Measurements from ENCODE around the gene MRPL33. TPM values are rescaled to one million over a fixed set of nuclear protein-coding genes. Genes with fewer than 3 reads are reported as not detected.

The MRPL33 gene
- total and polyA plus RNA-seq, 2 of the 13 experiments (the other 11 are each of a cell fraction or from before 2014, with no cell fraction given): 69.7 to 218 TPM

- TF ChIP-seq SOX13 (IDR thresholded peaks at IDR 0.05): no peak
- peak in 1 of 2 experiments; percentile 76; a peak in 2 of 4 replicates for TF ChIP-seq SOX13 (CRISPR knock-in tag; conservative IDR thresholded peaks at IDR 0.05 in 1 of 2, IDR thresholded peaks at IDR 0.05 in 1 of 2)
- TF ChIP-seq, protein P1, sequence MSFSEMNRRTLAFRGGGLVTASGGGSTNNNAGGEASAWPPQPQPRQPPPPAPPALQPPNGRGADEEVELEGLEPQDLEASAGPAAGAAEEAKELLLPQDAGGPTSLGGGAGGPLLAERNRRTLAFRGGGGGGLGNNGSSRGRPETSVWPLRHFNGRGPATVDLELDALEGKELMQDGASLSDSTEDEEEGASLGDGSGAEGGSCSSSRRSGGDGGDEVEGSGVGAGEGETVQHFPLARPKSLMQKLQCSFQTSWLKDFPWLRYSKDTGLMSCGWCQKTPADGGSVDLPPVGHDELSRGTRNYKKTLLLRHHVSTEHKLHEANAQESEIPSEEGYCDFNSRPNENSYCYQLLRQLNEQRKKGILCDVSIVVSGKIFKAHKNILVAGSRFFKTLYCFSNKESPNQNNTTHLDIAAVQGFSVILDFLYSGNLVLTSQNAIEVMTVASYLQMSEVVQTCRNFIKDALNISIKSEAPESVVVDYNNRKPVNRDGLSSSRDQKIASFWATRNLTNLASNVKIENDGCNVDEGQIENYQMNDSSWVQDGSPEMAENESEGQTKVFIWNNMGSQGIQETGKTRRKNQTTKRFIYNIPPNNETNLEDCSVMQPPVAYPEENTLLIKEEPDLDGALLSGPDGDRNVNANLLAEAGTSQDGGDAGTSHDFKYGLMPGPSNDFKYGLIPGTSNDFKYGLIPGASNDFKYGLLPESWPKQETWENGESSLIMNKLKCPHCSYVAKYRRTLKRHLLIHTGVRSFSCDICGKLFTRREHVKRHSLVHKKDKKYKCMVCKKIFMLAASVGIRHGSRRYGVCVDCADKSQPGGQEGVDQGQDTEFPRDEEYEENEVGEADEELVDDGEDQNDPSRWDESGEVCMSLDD (CRISPR knock-in tag; IDR thresholded peaks at IDR 0.05; ENCODE audit: borderline replicate concordance): no peak
- peak; percentile 36; the same call in 1 of the 2 replicates for TF ChIP-seq GATAD1 (CRISPR knock-in tag; IDR thresholded peaks at IDR 0.05)
- no peak for TF ChIP-seq ZNF326 (CRISPR knock-in tag; IDR thresholded peaks at IDR 0.05; ENCODE audit: borderline replicate concordance)
- TF ChIP-seq ZNF138 (CRISPR knock-in tag; IDR thresholded peaks at IDR 0.05; ENCODE audit: low read depth): 0 out of 2 replicates have a peak, but pooled peaks have one; percentile 64
- no peak for TF ChIP-seq PCBP2 (optimal IDR thresholded peaks at IDR 0.05; ENCODE audit: low read depth, low read length, poor library complexity, severe bottlenecking)
- no peak for TF ChIP-seq LCORL (IDR thresholded peaks at IDR 0.05)
- TF ChIP-seq LCORL (CRISPR knock-in tag; IDR thresholded peaks at IDR 0.05): peak; percentile 89
- no peak for TF ChIP-seq ZNF263 (CRISPR knock-in tag; IDR thresholded peaks at IDR 0.05)
- TF ChIP-seq SAFB2 (CRISPR knock-in tag; IDR thresholded peaks at IDR 0.05; ENCODE audit: borderline replicate concordance, low read depth): no peak; the same call in 1 of the 2 replicates
- TF ChIP-seq ZNF362 (CRISPR knock-in tag; IDR thresholded peaks at IDR 0.05; ENCODE audit: borderline replicate concordance): no peak
- TF ChIP-seq U2AF1 (optimal IDR thresholded peaks at IDR 0.05; ENCODE audit: low read depth, low read length): peak; percentile 43
- no peak for TF ChIP-seq NKX3-1 (CRISPR knock-in tag; IDR thresholded peaks at IDR 0.05)
- peak; percentile 77; the same call in 1 of the 2 replicates for TF ChIP-seq DPF2 (CRISPR knock-in tag; IDR thresholded peaks at IDR 0.05; ENCODE audit: borderline replicate concordance, low read depth)
- TF ChIP-seq MEIS2 (CRISPR knock-in tag; IDR thresholded peaks at IDR 0.05): peak; percentile 69
- TF ChIP-seq SCMH1 (CRISPR knock-in tag; IDR thresholded peaks at IDR 0.05; ENCODE audit: borderline replicate concordance): no peak
- peak; percentile 94 for TF ChIP-seq DRAP1 (CRISPR knock-in tag; IDR thresholded peaks at IDR 0.05)
- TF ChIP-seq ZNF251 (CRISPR knock-in tag; IDR thresholded peaks at IDR 0.05): 0 out of 2 replicates have a peak, but pooled peaks have one; percentile 52
- TF ChIP-seq, protein P2, sequence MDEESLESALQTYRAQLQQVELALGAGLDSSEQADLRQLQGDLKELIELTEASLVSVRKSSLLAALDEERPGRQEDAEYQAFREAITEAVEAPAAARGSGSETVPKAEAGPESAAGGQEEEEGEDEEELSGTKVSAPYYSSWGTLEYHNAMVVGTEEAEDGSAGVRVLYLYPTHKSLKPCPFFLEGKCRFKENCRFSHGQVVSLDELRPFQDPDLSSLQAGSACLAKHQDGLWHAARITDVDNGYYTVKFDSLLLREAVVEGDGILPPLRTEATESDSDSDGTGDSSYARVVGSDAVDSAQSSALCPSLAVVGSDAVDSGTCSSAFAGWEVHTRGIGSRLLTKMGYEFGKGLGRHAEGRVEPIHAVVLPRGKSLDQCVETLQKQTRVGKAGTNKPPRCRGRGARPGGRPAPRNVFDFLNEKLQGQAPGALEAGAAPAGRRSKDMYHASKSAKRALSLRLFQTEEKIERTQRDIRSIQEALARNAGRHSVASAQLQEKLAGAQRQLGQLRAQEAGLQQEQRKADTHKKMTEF (CRISPR knock-in tag; IDR thresholded peaks at IDR 0.05): 0 out of 2 replicates have a peak, but pooled peaks have one; percentile 2
- TF ChIP-seq TCF7 (IDR thresholded peaks at IDR 0.05; ENCODE audit: low read depth): peak; percentile 34; the same call in 1 of the 2 replicates
- TF ChIP-seq MEF2D (CRISPR knock-in tag; IDR thresholded peaks at IDR 0.05): peak; percentile 68
- TF ChIP-seq TOPORS (CRISPR knock-in tag; IDR thresholded peaks at IDR 0.05): no peak; the same call in 1 of the 2 replicates
- TF ChIP-seq CREB1 (IDR thresholded peaks at IDR 0.05): peak; percentile 80
- TF ChIP-seq CREB1 (CRISPR knock-in tag; IDR thresholded peaks at IDR 0.05): peak; percentile 85
- 0 out of 2 replicates have a peak, but pooled peaks have one; percentile 64 for TF ChIP-seq ZIK1 (CRISPR knock-in tag; IDR thresholded peaks at IDR 0.05; ENCODE audit: borderline replicate concordance, low read depth)
These were observed 33.0 kb upstream of the MRPL33 start (continued) for GRCh38 chr2:27738349-27739057.
